Activated CD4-positive, CD25-positive, alpha-beta regulatory T cell treated with anti-CD3 and anti-CD28 coated beads, Interleukin-2, amount 50 U/mL, for 72 hours (primary cell): ENCODE measurements around the gene GTF3C5.

Experiments used
- DNase-seq: peaks from one replicate; pipeline ENCODE4 v3.0.0; 2021

Gene GTF3C5

GRCh38 chr9:133031496-133031911 lies 707 bp downstream of the GTF3C5 start:
- no peak for DNase-seq

GRCh38 chr9:133032171-133032570 lies 1.4 kb downstream of the GTF3C5 start:
- no peak for DNase-seq

- no peak for DNase-seq
These were observed 4.9 kb downstream of the GTF3C5 start for GRCh38 chr9:133035669-133036068.

GRCh38 chr9:133037775-133038515 lies 7.1 kb downstream of the GTF3C5 start:
- no peak for DNase-seq

- DNase-seq: peak; percentile 48
These were observed 10.2 kb downstream of the GTF3C5 start for GRCh38 chr9:133040892-133041479.

- DNase-seq: no peak
These were observed 11.2 kb downstream of the GTF3C5 start for GRCh38 chr9:133041958-133042357.

GRCh38 chr9:133042676-133043075 lies 11.9 kb downstream of the GTF3C5 start:
- DNase-seq: no peak

- no peak for DNase-seq
These were observed 12.7 kb downstream of the GTF3C5 start for GRCh38 chr9:133043449-133044035.

- no peak for DNase-seq
These were observed 13.3 kb downstream of the GTF3C5 start for GRCh38 chr9:133044125-133044524.

GRCh38 chr9:133044661-133045060 lies 13.9 kb downstream of the GTF3C5 start:
- DNase-seq: no peak

GRCh38 chr9:133045132-133045531 lies 14.3 kb downstream of the GTF3C5 start:
- DNase-seq: no peak

- DNase-seq: no peak
These were observed 15.6 kb downstream of the GTF3C5 start for GRCh38 chr9:133046196-133046899.

- no peak for DNase-seq
These were observed 16.1 kb downstream of the GTF3C5 start for GRCh38 chr9:133046900-133047295.

GRCh38 chr9:133048595-133048994 lies 17.8 kb downstream of the GTF3C5 start:
- DNase-seq: no peak

GRCh38 chr9:133049043-133049442 lies 18.2 kb downstream of the GTF3C5 start:
- DNase-seq: no peak

GRCh38 chr9:133050142-133050541 lies 19.3 kb downstream of the GTF3C5 start:
- DNase-seq: no peak

- no peak for DNase-seq
These were observed 20.0 kb downstream of the GTF3C5 start for GRCh38 chr9:133050781-133051180.

GRCh38 chr9:133051281-133051900 lies 20.6 kb downstream of the GTF3C5 start:
- no peak for DNase-seq

GRCh38 chr9:133051966-133052539 lies 21.3 kb downstream of the GTF3C5 start:
- DNase-seq: no peak

GRCh38 chr9:133054194-133054890 lies 23.5 kb downstream of the GTF3C5 start:
- DNase-seq: no peak

- no peak for DNase-seq
These were observed 24.2 kb downstream of the GTF3C5 start for GRCh38 chr9:133054966-133055365.

GRCh38 chr9:133055788-133056420 lies 25.1 kb downstream of the GTF3C5 start:
- DNase-seq: no peak
